Upper lobe of left lung (tissue), 4 donors: ENCODE measurements around the gene VSTM2L.

Experiments used
- CTCF ChIP-seq, 6 experiments: fragments of 450-650 bp in 4 of 6; fragments of 200-600 bp in 2 of 6; sonication (generic) in 2 of 6; IDR thresholded peaks; one replicate each; pipeline ENCODE4 v1.5.1; 2016 to 2019; ENCODE audit warnings: antibody characterized with exemption in 6 of 6
- EP300 ChIP-seq, 4 donors: sonication (generic); formaldehyde crosslinking; IDR thresholded peaks; one replicate each; pipeline ENCODE4 v1.5.1; 2017; ENCODE audit warnings: antibody characterized with exemption in 4 of 4, control low read depth in 2 of 4
- POLR2A ChIP-seq, 4 donors: fragments of 450-650 bp; IDR thresholded peaks; one replicate each; pipeline ENCODE4 v1.5.1; 2016 to 2017; ENCODE audit warnings: antibody characterized with exemption in 4 of 4, mild to moderate bottlenecking in 2 of 4

DNA sequence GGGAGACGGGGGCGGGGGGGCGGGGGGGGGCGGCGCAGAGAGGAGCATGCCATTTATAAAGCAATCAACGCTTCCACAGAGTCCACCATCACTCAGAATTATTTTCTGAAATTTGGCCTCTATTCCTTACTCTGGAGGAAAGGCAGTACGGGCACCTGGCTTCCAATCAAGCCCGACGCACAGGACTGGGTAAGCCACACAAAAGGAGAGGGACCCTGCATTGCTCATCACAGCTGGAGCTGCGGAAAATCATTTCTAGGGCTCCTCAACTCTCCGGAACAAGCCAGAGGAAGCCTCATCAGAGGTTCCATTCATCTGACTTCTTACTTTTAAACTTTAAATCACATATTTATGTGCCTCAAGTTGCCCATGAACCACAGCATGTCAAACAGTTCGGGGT, 74.4 kb downstream of the VSTM2L start:
- TF ChIP-seq CTCF (IDR thresholded peaks at IDR 0.05) = no peak
- no peak for TF ChIP-seq POLR2A (IDR thresholded peaks at IDR 0.05)
- TF ChIP-seq EP300 (IDR thresholded peaks at IDR 0.05) = no peak
